HEK293T (cell line): ENCODE results near the gene CACNA1C.

ENCODE experiments used
- ARNT ChIP-seq: fragments of 450-650 bp; IDR thresholded peaks from 2 replicates; pipeline ENCODE4 v1.6.1; 2017; ENCODE audit warnings: mild to moderate bottlenecking
- FOXM1 ChIP-seq: fragments of 450-650 bp; IDR thresholded peaks from 2 replicates; pipeline ENCODE4 v1.6.1; 2017; ENCODE audit warnings: mild to moderate bottlenecking, borderline replicate concordance
- HDGF ChIP-seq: fragments of 450-650 bp; IDR thresholded peaks from 2 replicates; pipeline ENCODE4 v1.6.1; 2017; ENCODE audit warnings: antibody characterized with exemption, borderline replicate concordance
- L3MBTL2 ChIP-seq: fragments of 450-650 bp; conservative IDR thresholded peaks from 2 replicates; pipeline ENCODE4 v1.6.1; 2016; ENCODE audit warnings: mild to moderate bottlenecking
- LEF1 ChIP-seq: fragments of 450-650 bp; IDR thresholded peaks from 2 replicates; pipeline ENCODE4 v1.6.1; 2017; ENCODE audit warnings: mild to moderate bottlenecking, borderline replicate concordance
- NFRKB ChIP-seq: fragments of 450-650 bp; IDR thresholded peaks from 2 replicates; pipeline ENCODE4 v1.6.1; 2016; ENCODE audit warnings: mild to moderate bottlenecking, moderate library complexity
- PKNOX1 ChIP-seq: fragments of 450-650 bp; IDR thresholded peaks from 2 replicates; pipeline ENCODE4 v1.6.1; 2016
- SP1 ChIP-seq: fragments of 450-650 bp; IDR thresholded peaks from 2 replicates; pipeline ENCODE4 v1.6.1; 2017
- SUZ12 ChIP-seq: fragments of 450-650 bp; IDR thresholded peaks from 2 replicates; pipeline ENCODE4 v1.6.1; 2016; ENCODE audit warnings: mild to moderate bottlenecking

- TF ChIP-seq L3MBTL2 (no peak), SUZ12 (no peak), LEF1 (no peak), FOXM1 (no peak), PKNOX1 (no peak), NFRKB (no peak), SP1 (no peak), HDGF (no peak), ARNT (no peak)
Observed at GRCh38 chr12:2304223-2304622, 251.4 kb downstream of the CACNA1C start.
